Measurements from ENCODE around the gene SNW1. TPM values are rescaled to one million over a fixed set of nuclear protein-coding genes. Genes with fewer than 3 reads are reported as not detected.
A peak's percentile ranks its signal among the peaks of the same experiment; 100 is the strongest.

SNW1 gene
- total RNA-seq (2021) = 143 and 154 TPM in 2 replicates
- percentile 88 among the genes with signal in this experiment for Bru-seq, nascent RNA
- BruChase-seq, experiment 1, labeled RNA remaining after a 2-hour chase = percentile 83 among the genes with signal in this experiment
- percentile 86 among the genes with signal in this experiment for BruChase-seq, experiment 2, labeled RNA remaining after a 6-hour chase
- long read RNA-seq, transcript SNW1-201 (14 exons, 2,163 nt) = major isoform, 308 of 360 reads
- long read RNA-seq, transcript SNW1-205 (13 exons, 1,855 nt) = minor isoform, 8 of 360 reads
- long read RNA-seq, partial matches to known transcripts = 18 of 360 reads
- long read RNA-seq, other reads (novel, unspliced or antisense) = 24 of 360 reads

DNA sequence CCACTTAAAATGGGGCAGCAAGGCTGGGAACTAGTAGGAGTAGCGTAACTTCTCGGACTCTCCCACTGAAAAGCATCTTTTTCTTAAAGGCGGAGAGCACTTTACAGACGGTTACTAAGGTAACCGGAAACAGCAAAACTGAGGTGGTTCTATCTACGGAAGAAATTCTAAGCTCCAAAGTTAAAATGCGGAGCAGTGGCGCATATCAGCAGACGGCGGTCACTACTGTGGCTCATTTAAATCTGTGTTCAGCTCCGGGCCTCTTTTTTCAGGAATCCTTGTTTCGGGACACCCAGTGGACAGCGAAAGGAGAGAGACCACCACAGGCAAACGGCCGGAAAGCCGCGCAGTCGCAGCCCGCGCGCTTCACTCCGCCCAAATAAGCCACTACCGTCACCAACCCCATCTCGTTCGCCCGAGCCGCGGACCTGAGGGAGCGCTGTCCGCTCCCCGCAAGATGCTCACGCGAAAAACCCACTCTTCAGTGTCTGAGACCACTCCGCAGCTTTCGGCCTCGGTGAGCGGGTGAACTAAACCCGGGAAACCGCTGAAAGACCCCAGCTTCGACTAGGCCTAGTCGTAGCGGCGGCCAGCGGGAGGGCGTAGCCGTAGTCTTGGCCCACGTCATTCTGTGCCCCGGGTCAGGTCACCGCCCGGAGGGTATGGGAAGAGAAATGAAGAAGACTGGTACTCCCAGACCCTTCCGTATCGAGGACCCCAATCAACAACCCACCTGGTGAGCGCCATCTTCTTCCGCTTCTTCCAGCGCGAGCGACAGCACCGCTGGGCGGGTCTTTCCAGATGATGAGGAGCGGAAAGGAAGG is at the start of gene SNW1:
TSS of gene SNW1 (minus strand) at position 776 of the 824 bp plus-strand sequence. CDS start at position 747, 29 bp downstream.
- CTCF ChIA-PET = no interaction called here
- Histone ChIP-seq H3K4me1 (ENCODE audit: insufficient read depth, low read length, poor library complexity, severe bottlenecking) (peaks cover 11% of the 10 kb centered on the region), H3K36me3 (ENCODE audit: insufficient read depth, low read length, poor library complexity, severe bottlenecking) (peaks cover 5% of the 10 kb centered on the region), H3K27ac (ENCODE audit: low read depth, low read length, poor library complexity, severe bottlenecking) (peak within 1 kb of the TSS; percentile 82), H3K27me3 (replicated peaks; ENCODE audit: insufficient read depth, low read depth, low read length, poor library complexity) (no peaks in the 10 kb centered on the region), H3K9me3 (ENCODE audit: low read depth, low read length, poor library complexity, severe bottlenecking) (no peaks in the 10 kb centered on the region), H3K4me3 (ENCODE audit: low read depth, low read length, poor library complexity, severe bottlenecking) (peak within 1 kb of the TSS; percentile 85)
- DNase-seq (ENCODE audit: low spot score) = peak; percentile 98
- no TSS peak for BruUV-seq (replicated peaks)
- intact Hi-C loops (cut with micrococcal nuclease; ENCODE audit: unreplicated experiment) = no loop called here
- TF ChIP-seq EZH2 (IDR thresholded peaks at IDR 0.05; ENCODE audit: borderline replicate concordance, low read depth, low read length, poor library complexity, severe bottlenecking) = no peak
- TF ChIP-seq, protein P1, sequence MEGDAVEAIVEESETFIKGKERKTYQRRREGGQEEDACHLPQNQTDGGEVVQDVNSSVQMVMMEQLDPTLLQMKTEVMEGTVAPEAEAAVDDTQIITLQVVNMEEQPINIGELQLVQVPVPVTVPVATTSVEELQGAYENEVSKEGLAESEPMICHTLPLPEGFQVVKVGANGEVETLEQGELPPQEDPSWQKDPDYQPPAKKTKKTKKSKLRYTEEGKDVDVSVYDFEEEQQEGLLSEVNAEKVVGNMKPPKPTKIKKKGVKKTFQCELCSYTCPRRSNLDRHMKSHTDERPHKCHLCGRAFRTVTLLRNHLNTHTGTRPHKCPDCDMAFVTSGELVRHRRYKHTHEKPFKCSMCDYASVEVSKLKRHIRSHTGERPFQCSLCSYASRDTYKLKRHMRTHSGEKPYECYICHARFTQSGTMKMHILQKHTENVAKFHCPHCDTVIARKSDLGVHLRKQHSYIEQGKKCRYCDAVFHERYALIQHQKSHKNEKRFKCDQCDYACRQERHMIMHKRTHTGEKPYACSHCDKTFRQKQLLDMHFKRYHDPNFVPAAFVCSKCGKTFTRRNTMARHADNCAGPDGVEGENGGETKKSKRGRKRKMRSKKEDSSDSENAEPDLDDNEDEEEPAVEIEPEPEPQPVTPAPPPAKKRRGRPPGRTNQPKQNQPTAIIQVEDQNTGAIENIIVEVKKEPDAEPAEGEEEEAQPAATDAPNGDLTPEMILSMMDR (conservative IDR thresholded peaks at IDR 0.05; ENCODE audit: low read depth, low read length) = no peak
- POLR2A ChIA-PET (ENCODE audit: low non-redundant PET) = no interaction called here

DNA sequence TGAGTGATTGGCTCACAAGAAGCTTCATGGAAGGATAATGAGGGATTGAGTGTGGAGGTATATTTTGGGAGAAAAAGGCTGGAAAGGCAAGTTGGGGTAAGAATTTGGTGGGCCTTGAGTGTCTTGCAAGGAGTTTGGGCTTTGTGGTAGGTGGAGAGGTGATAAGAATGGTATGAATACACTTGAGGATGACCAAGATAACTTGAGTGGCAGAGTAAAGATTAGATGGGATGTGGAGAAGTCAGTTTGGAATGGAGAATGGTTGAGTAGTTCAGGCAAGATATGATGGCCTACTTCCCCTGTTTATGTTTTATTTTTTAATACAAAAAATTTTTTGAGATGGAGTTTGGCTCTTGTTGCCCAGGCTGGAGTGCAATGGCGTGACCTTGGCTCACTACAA is 48.1 kb upstream of the SNW1 start:
- intact Hi-C loops (cut with micrococcal nuclease; ENCODE audit: unreplicated experiment) = no loop called here
- no peak for TF ChIP-seq EZH2 (IDR thresholded peaks at IDR 0.05; ENCODE audit: borderline replicate concordance, low read depth, low read length, poor library complexity, severe bottlenecking)
- H3K27ac ChIP-seq (ENCODE audit: low read depth, low read length, poor library complexity, severe bottlenecking) = no peak overlapping the region
- POLR2A ChIA-PET (ENCODE audit: low non-redundant PET) = no interaction called here
- no peaks in the 10 kb centered on the region for H3K36me3 ChIP-seq (ENCODE audit: insufficient read depth, low read length, poor library complexity, severe bottlenecking)
- H3K27me3 ChIP-seq (replicated peaks; ENCODE audit: insufficient read depth, low read depth, low read length, poor library complexity) = no peaks in the 10 kb centered on the region
- DNase-seq (ENCODE audit: low spot score) = no peak
- no peak overlapping the region for H3K4me3 ChIP-seq (ENCODE audit: low read depth, low read length, poor library complexity, severe bottlenecking)
- no peaks in the 10 kb centered on the region for H3K9me3 ChIP-seq (ENCODE audit: low read depth, low read length, poor library complexity, severe bottlenecking)
- H3K4me1 ChIP-seq (ENCODE audit: insufficient read depth, low read length, poor library complexity, severe bottlenecking) = no peaks in the 10 kb centered on the region
- CTCF ChIA-PET = no interaction called here
- BruUV-seq (replicated peaks) = no TSS peak

DNA sequence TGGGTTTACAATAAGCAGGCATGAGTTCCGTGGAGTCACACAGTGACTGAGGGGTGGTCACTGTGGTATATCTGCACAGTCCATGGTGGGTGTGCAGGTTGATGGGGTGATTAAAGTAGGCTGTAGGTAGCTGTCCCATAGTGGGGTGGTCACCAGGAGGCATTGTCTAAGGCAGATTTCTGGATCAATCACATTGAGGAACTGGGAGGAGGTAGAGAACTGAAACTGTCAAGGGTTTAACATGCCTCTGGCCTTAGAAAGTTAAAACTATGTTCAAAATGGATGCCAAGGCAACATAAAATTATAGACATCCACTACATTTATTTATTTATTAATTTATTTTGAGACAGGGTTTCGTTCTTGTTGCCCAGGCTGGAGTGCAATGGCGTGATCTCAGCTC is 47.3 kb upstream of the SNW1 start:
- no peaks in the 10 kb centered on the region for H3K9me3 ChIP-seq (ENCODE audit: low read depth, low read length, poor library complexity, severe bottlenecking)
- POLR2A ChIA-PET (ENCODE audit: low non-redundant PET) = no interaction called here
- no peak for DNase-seq (ENCODE audit: low spot score)

More for the DNA sequence above, 47.3 kb upstream of the SNW1 start:
- H3K27ac ChIP-seq (ENCODE audit: low read depth, low read length, poor library complexity, severe bottlenecking) = no peak overlapping the region
- intact Hi-C loops (cut with micrococcal nuclease; ENCODE audit: unreplicated experiment) = no loop called here
- no peaks in the 10 kb centered on the region for H3K36me3 ChIP-seq (ENCODE audit: insufficient read depth, low read length, poor library complexity, severe bottlenecking)
- no peak overlapping the region for H3K4me3 ChIP-seq (ENCODE audit: low read depth, low read length, poor library complexity, severe bottlenecking)
- no TSS peak for BruUV-seq (replicated peaks)
- no peaks in the 10 kb centered on the region for H3K4me1 ChIP-seq (ENCODE audit: insufficient read depth, low read length, poor library complexity, severe bottlenecking)
- H3K27me3 ChIP-seq (replicated peaks; ENCODE audit: insufficient read depth, low read depth, low read length, poor library complexity) = no peaks in the 10 kb centered on the region
- TF ChIP-seq EZH2 (IDR thresholded peaks at IDR 0.05; ENCODE audit: borderline replicate concordance, low read depth, low read length, poor library complexity, severe bottlenecking) = no peak
- TF ChIP-seq, protein P1 (conservative IDR thresholded peaks at IDR 0.05; ENCODE audit: low read depth, low read length) = no peak
- CTCF ChIA-PET = no interaction called here

All from A673 (cell line).